HG03378 (cell line): ENCODE results near the gene CD300E.

ENCODE experiments used
- ATAC-seq: cut with Tn5 transposase; IDR thresholded peaks from one replicate; pipeline ENCODE4 v1.9.1; 2021; ENCODE audit warnings: mild to moderate bottlenecking, moderate library complexity; ENCODE audit not compliant: unreplicated experiment

The CD300E gene

GRCh38 chr17:74623693-74624093 lies at the start of gene CD300E:
TSS of gene CD300E (minus strand) at chr17:74623738. CDS start at chr17:74623621, 117 bp downstream.
- ATAC-seq: no peak

- ATAC-seq: no peak
These were observed 47.7 kb upstream of the CD300E start for GRCh38 chr17:74671031-74671771.

GRCh38 chr17:74670329-74670728 lies 46.8 kb upstream of the CD300E start:
- no peak for ATAC-seq

- no peak for ATAC-seq
These were observed 40.0 kb upstream of the CD300E start for GRCh38 chr17:74663561-74663960.

- ATAC-seq: no peak
These were observed 36.4 kb upstream of the CD300E start for GRCh38 chr17:74659889-74660288.

GRCh38 chr17:74658620-74659019 lies 35.1 kb upstream of the CD300E start:
- no peak for ATAC-seq

- ATAC-seq: no peak
These were observed 31.2 kb upstream of the CD300E start for GRCh38 chr17:74654742-74655141.

GRCh38 chr17:74652020-74652419 lies 28.5 kb upstream of the CD300E start:
- no peak for ATAC-seq

GRCh38 chr17:74649909-74650308 lies 26.4 kb upstream of the CD300E start:
- no peak for ATAC-seq

- ATAC-seq: no peak
These were observed 24.5 kb upstream of the CD300E start for GRCh38 chr17:74647871-74648672.

GRCh38 chr17:74646231-74646630 lies 22.7 kb upstream of the CD300E start:
- no peak for ATAC-seq

GRCh38 chr17:74645010-74645409 lies 21.5 kb upstream of the CD300E start:
- no peak for ATAC-seq

- no peak for ATAC-seq
These were observed 20.9 kb upstream of the CD300E start for GRCh38 chr17:74644419-74644818.

- no peak for ATAC-seq
These were observed 20.3 kb upstream of the CD300E start for GRCh38 chr17:74643826-74644225.

- no peak for ATAC-seq
These were observed 19.5 kb upstream of the CD300E start for GRCh38 chr17:74642995-74643394.

GRCh38 chr17:74642556-74642955 lies 19.0 kb upstream of the CD300E start:
- ATAC-seq: no peak

GRCh38 chr17:74641958-74642298 lies 18.4 kb upstream of the CD300E start:
- ATAC-seq: no peak

- no peak for ATAC-seq
These were observed 17.9 kb upstream of the CD300E start for GRCh38 chr17:74641224-74641957.

GRCh38 chr17:74639704-74640151 lies 16.2 kb upstream of the CD300E start:
- no peak for ATAC-seq

- no peak for ATAC-seq
These were observed 14.4 kb upstream of the CD300E start for GRCh38 chr17:74637926-74638325.

GRCh38 chr17:74637265-74637664 lies 13.7 kb upstream of the CD300E start:
- no peak for ATAC-seq
